ENCODE data around the gene DNAJB14. TPM values are rescaled to one million over a fixed set of nuclear protein-coding genes. Genes with fewer than 3 reads are reported as not detected.

DNAJB14 gene
- total RNA-seq, 2 donors from 2014 or later: 32.6 to 58.2 TPM

DNA sequence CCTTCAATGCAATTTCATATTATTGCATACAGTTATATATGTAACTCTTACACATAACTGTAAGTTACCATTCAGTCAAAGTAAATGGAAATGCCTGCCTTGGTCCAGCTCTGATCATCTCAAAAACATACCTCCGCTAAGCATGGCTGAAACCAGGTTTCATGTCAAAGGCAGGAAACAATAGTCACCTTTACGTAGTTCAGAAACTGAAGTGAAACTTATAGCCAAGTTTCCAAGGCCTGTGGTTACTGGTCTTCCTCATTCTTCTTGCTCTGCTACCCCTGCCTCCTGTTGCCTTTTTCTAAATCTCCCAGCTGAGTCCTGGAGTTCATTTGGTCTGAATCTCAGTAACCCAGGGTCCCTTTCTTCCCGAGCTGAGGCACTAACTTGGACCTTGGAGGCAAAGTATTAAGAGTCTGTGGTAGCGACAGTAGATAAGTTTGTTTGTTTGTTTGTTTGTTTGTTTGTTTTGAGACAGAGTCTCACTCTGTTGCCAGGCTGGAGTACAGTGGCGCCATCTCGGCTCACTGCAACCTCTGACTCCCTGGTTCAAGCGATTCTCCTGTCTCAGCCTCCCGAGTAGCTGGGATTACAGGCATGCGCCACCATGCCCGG is 98.9 kb downstream of the DNAJB14 start:
- H3K27me3 ChIP-seq (replicated peaks; ENCODE audit: insufficient read depth): no peaks in the 10 kb centered on the region
- H3K27ac ChIP-seq: no peak overlapping the region
- H3K4me3 ChIP-seq: no peak overlapping the region
- H3K36me3 ChIP-seq: no peaks in the 10 kb centered on the region
- H3K9me3 ChIP-seq: no peaks in the 10 kb centered on the region
- peaks cover 5 to 16% of the 10 kb centered on the region in 2 donors for H3K4me1 ChIP-seq (ENCODE audit: control insufficient read depth in 1 of 2, low read depth in 2 of 2)
- ATAC-seq (ENCODE audit: insufficient number of reproducible peaks, low FRiP score, low read depth) (no peak), DNase-seq (ENCODE audit: low spot score) (no peak)
- TF ChIP-seq, protein P1, sequence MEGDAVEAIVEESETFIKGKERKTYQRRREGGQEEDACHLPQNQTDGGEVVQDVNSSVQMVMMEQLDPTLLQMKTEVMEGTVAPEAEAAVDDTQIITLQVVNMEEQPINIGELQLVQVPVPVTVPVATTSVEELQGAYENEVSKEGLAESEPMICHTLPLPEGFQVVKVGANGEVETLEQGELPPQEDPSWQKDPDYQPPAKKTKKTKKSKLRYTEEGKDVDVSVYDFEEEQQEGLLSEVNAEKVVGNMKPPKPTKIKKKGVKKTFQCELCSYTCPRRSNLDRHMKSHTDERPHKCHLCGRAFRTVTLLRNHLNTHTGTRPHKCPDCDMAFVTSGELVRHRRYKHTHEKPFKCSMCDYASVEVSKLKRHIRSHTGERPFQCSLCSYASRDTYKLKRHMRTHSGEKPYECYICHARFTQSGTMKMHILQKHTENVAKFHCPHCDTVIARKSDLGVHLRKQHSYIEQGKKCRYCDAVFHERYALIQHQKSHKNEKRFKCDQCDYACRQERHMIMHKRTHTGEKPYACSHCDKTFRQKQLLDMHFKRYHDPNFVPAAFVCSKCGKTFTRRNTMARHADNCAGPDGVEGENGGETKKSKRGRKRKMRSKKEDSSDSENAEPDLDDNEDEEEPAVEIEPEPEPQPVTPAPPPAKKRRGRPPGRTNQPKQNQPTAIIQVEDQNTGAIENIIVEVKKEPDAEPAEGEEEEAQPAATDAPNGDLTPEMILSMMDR (IDR thresholded peaks at IDR 0.05): no peak

DNA sequence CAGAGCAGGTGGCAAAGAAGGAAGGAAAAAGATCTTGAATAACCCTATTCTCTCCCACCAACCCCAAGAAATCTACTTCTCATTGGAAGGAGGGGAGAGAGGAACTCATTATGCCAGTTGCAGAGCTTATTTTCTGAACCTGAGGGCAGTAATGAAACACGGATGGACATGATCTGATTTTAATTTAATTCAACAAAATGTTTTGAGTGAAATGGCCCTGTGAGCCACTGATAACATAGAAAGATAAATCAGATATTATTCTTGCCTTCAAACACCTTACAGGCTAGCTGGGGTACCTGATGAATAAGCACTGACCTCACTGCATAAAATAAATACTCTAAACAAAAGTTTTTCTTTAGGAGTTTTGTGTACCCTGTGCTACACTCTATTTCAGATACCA is 99.5 kb downstream of the DNAJB14 start:
- TF ChIP-seq, protein P1 (IDR thresholded peaks at IDR 0.05): no peak
- H3K27me3 ChIP-seq (replicated peaks; ENCODE audit: insufficient read depth): no peaks in the 10 kb centered on the region
- no peaks in the 10 kb centered on the region for H3K9me3 ChIP-seq
- no peak for DNase-seq (ENCODE audit: low spot score)
- no peak for ATAC-seq (ENCODE audit: insufficient number of reproducible peaks, low FRiP score, low read depth)
- H3K27ac ChIP-seq: no peak overlapping the region
- H3K36me3 ChIP-seq: no peaks in the 10 kb centered on the region
- peaks cover 5 to 16% of the 10 kb centered on the region in 2 donors for H3K4me1 ChIP-seq (ENCODE audit: control insufficient read depth in 1 of 2, low read depth in 2 of 2)
- H3K4me3 ChIP-seq: no peak overlapping the region

Other genes with a start within 250 kb of the DNAJB14 start
- gene DAPP1, start 129.8 kb downstream of the DNAJB14 start, total RNA-seq: 1 to 10 TPM; 1.6 TPM
- gene LAMTOR3, start 52.2 kb downstream of the DNAJB14 start, total RNA-seq: 10 to 100 TPM; 28.4 to 29.5 TPM
- gene H2AZ1, start 3.7 kb upstream of the DNAJB14 start, total RNA-seq: 100 to 1,000 TPM in 1 of 2 donors, 10 to 100 TPM in 1; 65.3 to 115 TPM
- 1 to 10 TPM; 1.6 to 1.8 TPM for gene DDIT4L, start 243.8 kb upstream of the DNAJB14 start, total RNA-seq

Data from thoracic aorta (tissue), 2 donors.